HG03139 (cell line): Measurements from ENCODE around the gene TMEM178B.

Experiments
- ATAC-seq: cut with Tn5 transposase; IDR thresholded peaks from one replicate; pipeline ENCODE4 v1.9.1; 2021; ENCODE audit not compliant: unreplicated experiment

The TMEM178B gene

DNA sequence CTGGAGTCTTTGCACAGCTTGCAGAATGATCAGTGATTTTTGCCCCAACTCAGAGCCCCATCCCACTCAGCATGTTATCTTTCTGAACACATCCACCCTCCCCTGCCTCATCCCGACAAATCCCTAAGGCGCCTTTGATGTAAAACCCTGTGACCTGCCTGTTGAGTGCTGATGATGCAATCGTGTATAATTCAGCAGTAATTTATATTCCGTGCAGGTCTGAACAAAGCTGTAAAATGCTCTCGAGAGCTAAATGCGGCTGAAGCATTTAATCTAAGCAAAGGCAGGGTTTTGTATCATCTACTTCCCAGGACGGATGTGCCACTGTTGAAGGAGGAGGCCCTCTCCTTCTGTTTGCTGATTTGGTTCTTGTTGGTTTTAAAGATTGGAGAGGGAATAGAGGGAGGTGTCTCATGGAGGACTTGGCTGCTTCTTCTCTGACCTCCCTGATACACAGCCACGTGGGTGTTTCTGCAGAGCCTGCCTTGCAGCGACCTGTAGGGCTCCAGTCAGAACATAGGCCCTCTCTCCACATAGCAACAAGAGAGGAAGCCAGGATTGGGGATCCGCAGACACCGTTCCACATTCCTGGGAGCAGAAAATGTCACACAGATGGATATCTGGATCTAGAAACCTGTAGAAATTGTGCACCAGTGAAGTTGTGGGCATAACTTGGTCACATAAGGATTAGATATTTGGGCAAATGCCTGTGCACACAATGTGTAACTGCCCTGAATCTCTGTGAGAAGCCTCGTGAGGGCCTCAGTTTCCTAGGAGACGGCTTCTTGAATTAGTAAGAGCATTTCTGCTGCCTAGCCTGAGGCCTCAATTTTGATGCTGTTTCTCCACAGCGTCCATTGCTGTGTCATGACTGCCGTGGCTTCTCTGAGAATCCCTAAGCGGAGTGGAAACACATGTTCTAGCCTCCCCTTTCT lies 387.2 kb downstream of the TMEM178B start:
- no peak for ATAC-seq

DNA sequence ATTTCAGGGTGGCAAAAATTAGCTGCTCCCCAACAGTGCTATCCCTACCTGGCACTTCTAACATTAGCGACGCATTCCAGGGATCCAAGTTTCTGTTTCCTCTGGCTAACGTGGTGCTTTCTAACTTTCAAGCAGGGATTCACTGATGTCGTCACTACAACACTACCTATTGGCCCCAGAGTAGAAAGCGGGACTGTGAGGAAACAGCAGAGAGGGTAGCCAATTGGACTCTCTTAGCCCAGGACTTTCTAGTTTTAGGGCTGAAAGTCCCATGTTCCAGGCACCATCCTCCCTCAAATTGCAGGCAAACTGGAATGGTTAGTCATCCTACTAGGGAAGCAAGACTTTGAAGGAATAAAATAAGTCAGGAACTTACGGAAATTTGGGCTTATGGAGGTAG lies 388.1 kb downstream of the TMEM178B start:
- ATAC-seq = no peak

DNA sequence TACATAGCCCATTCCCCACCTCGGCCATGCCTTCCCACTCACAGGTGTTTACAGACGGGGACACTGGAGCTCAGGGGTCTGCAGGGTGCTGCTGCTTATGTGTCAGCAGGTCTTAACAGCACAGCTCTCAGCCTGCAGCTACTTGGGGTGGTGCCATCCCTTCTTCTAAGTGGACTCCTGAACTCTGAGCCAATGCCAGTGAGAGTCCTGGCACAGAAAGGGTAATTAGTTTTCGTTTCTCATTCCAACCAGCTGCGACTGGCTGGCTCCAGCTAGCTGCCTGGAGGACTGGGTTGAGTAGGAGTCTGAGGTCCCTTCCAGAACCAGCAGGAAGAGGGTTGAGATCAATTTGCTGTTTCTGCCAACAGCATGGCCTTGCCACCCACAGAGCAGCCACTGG lies 389.1 kb downstream of the TMEM178B start:
- no peak for ATAC-seq

DNA sequence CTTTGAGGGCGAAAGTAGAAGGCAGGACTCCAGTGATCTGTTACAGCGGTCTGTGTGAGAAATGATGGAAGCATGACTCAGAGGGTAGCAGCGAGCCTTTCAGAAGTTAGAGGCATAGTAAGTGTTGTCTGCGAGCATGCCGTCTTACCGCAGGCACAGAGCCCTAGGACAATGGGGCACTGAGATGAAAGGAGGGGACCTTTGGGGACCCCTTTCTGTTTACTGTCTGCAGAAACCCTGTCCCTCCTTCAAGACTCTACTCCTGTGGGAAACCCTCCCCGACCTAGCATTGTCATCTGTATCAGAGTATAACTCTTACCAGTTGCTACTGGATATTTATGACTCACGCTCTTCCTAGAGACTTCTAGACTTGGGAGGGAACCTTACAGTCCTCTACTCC lies 390.1 kb downstream of the TMEM178B start:
- no peak for ATAC-seq

DNA sequence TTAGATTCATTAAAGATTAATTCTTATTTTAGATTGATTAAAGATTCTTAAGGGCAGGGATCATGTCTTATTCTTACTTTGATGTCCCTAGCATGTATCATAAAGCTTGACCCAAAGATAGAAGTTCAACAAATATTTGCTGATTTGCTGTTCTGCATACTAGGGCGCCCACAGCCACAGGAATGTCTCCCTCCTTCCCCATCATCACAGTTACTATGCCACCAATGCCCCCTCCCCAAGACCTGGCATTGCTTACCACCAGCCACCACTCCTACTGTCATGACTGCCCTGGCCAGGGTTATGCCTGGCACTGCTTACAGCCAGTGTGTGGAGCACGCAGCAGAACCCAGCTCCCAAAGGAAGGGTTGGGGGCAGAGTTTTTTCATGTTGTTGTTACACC lies 390.7 kb downstream of the TMEM178B start:
- no peak for ATAC-seq

DNA sequence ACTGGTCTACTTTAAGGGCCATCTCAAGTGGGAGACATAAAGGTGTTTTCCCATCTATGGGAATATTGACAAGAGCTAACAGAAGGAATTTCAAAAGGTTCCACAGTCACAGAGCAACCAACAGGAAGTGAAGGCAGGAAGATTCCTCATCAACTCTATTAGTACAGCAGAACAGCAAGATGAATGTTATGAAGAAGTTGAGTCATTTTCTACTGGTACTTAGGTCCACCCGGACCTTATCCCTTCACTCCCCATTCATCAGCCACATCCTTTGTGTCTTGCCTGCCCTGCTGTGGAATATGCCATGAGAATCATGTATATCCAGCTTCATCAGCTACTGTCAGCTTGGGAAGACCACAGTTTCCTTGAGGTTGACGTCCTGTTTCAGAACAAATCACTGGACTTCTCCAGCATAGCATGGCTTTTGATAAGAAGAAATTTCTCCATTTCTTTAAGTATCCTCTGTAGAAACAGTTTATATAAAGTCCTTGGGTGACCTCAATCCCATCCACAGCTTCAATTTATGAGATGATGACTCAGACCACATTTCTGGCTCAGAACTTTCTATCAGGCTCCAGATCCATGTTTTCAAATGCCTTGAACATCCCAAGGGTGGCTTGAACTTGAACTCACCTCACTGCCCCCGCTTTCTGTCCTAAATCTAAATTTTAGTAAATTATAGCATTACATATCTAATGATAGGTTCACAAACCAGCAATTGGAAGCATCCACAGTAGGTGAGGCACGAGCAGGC lies 392.5 kb downstream of the TMEM178B start:
- no peak for ATAC-seq

DNA sequence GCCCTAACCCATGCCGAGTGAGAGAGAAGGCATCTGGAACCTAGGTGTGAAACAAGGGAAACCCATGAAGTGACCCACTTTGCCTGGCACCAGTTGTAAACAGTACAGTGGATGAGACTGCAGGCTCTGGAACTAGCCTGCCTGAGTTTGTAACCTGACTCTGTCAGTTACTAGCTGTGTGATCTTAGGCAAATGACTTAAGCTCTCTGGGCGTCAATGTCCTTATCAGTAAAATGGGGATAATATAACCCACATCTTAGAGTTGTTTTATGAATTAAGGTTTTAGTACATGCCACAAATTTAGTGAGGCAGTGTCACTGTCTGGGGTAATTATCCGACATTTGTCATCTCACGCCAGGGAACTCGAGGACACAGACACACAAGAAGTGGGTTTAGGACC lies 394.5 kb downstream of the TMEM178B start:
- ATAC-seq = no peak

DNA sequence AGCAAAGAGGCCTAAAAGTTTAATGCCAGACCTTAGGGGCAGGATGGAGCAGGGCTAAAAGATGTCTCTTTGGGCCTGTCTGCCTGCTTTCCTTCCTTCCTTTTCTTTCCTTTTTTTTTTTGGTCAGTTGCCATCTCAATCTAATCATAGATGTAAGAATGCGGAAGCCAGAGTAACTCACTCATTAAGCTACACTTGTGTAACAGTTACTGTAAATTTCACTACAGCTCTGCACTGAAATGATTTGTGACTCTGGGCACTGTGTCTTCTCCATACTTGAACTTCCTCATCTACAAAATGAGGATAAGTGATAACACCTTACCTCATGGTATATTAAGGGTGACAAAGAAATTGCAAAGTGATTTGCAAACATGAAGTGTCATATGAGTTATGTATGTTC lies 401.8 kb downstream of the TMEM178B start:
- no peak for ATAC-seq

DNA sequence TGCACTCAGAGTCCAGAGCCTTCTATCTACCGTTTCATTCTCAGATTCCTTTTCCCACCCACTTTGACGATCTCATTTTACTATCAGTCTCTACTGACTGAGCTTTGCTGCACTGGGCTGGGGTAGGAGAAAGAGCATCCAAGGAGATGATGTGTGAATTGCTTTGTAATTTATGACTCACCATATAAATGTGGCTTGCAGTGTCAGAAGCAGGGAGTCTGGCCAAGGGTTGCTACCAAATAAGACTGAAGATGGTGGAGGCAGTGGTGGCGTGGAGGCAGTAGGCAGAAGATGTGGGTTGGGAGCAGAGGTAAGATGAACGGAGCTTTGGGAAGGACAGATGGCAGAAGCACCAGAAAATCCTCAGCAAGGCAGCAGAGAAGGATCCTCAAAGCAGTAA lies 404.0 kb downstream of the TMEM178B start:
- no peak for ATAC-seq

DNA sequence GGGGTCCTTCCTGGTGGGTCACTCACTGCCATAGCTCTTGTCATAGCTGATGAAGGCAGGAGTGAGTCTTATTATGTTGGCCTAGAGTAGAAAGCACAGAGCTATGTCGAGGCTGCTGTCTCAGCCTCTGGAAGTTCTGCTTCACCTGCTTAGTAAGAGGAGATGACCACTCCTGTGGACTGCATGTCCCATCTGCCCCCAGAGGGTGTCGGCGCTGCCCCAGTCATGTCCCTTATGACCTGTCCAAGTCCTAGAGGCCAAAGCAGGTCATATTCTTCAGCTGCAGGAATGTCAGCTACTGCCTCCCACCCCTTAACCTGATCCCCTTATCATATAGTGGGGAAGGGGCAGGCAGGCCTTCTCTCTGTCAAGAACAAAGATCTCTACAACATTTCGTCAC lies 405.0 kb downstream of the TMEM178B start:
- no peak for ATAC-seq

DNA sequence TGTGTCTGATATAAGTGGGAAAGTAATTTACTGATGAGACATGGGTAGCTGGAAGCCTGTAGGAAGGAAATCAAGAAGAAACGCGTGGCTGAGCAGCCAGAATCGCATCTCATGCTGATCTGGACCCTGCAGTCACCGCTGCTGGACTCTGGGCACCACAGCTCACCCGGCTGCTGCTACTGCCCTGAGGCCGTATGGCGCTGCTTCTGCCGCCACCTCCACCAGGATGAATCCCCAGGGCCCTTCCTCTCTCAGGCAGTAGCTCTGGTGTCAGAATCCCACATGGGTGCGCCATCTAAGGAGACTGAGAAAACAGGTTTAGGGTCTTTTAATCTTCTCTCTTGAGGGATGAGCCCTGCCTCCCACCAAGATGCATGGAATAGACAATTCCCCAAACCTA lies 407.1 kb downstream of the TMEM178B start:
- no peak for ATAC-seq

DNA sequence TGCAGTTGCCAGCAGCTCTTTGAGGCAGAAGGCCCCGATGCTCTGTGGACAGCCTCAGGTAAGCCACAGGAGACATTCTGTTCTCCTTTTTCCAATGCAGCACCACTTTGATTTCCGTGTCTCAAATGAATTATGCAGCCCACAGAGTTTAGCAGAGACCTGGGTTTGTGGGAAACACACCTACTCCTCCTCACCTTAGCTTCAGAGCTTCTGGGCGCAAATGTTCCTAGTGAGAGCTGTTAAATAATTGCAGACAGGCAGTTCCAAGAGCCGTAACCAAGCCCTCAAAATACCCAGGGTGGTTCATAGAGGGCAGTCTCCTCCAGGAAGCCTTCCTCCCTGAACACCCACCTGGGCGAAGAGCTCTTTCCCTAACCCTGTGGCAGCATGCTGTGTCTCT lies 408.1 kb downstream of the TMEM178B start:
- no peak for ATAC-seq

DNA sequence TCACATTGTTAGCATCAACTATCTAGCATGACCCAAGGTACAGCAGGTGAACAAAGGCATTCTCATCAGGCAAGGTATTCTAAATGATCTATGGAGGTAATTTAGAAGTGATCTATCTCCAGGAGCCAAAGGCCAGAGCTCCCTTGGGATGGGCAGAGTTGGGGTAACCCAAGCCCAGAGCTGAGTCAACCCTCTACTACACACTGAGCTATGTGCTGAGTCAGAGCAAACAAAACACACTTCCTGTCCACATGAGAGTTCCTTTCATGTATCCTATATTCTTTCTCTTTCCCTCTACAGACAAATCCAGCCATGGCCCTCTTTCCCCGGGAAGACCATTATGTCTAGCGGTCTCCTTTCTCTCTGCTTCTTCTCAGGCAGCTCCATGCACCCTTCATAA lies 409.2 kb downstream of the TMEM178B start:
- no peak for ATAC-seq

DNA sequence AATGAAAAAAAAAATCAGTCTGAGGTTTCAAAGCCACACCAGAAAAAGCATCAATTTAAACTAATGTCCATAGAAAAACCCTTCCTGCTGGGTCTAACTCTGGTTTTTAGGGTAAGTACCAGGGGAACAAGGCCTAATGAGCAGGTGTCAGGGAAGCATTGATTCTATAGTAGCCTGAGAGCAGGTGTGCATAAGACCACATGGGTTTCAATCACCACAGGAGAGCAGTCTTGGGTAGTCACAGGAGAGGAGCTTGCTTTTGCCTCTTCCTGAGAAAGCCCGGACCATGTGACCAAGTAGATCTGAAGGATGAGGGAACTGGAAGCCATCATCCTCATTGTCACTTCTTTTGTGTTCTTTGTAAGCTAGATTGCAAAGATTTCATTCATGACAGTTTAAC lies 411.0 kb downstream of the TMEM178B start:
- no peak for ATAC-seq

DNA sequence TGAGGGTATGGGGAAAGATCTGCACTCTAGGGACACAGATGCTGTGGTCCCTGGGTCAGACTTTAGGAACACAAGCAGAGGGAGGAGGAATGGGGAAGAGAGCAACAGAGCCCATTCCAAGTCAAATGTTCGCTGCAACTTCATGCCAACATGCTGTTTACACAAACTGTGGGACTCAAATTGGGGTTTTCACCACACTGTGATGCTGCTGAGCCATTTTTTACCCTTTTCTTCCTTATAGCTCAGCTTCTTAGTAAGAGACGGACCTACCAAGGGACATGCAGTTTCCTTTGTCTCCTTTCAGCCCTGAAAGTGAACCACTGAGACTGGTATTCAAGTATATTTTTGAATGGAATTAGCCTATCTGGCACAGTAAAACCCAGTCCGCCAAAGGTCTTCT lies 413.1 kb downstream of the TMEM178B start:
- no peak for ATAC-seq

DNA sequence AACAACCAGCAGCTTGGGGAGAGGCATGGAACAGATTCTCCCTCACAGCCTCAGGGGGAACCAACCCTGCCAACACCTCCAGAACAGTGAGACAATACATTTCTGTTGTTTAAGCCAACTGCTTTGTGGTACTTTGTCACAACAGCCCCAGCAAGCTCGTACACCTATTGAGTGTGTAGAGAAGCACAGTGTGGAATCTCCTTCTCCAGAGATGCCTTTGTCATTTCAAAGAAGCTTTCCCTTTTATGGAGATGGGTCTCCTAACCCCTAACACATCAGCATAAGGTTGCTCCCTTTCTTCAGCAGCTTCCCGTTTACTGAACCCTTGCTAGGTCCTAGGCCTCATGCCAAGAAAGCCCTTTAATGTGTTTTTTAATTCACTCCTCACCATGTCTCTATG lies 416.6 kb downstream of the TMEM178B start:
- ATAC-seq = no peak

DNA sequence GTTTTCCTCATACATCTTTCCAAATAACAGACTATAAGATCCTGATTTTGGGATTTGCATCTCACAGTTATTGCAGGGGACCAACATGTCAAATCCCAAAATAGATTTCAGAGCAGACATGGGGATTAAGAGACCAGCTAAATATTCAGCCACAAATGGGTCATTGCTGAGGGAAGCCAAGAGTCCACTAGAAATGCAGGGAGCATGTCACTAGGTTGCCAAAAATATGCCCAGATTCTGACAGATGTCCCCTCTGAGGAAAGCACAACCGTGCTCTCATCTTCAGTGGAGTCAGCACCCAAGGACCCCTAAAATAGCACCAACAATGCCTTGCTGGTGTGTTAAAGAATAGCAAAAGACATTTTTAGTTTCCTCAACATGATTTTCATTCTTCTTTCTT lies 421.2 kb downstream of the TMEM178B start:
- no peak for ATAC-seq

DNA sequence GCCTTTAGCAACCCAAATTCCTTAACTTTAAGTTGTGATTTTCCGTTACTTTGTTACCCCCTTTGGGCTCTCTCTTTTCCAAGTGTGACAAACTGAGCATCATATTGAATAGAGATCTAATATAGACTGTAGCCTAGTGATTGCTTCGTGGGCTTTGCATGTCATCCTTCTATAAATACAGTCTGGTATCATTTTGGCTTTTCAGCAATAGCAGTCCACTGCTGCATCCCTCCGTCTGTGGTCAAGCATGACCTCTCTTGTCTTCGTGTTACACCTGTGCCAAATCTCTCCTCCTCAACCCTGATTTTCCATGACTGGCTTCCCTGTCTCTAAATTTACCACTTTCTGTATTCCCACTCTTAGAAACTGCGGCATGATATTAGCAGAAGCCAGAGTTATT lies 423.5 kb downstream of the TMEM178B start:
- no peak for ATAC-seq

DNA sequence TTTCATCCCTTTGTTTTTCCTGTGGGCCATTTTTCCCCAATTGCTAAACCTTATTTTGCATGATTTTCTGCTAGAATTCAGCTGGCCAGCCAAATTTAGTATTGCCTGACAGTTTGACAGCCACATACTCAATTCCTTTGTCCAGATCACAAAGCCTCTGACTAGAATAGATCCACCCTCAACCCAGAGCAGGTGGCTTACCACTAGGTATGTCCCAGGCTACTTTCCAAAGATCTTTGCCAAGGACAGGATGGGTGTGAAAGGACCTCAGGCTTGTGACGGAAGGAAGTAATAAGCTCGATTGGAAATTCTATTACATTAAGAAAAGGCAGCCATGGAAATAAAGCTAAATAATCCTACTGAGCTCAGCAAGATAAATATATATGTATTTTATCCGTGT lies 426.7 kb downstream of the TMEM178B start:
- ATAC-seq = no peak

DNA sequence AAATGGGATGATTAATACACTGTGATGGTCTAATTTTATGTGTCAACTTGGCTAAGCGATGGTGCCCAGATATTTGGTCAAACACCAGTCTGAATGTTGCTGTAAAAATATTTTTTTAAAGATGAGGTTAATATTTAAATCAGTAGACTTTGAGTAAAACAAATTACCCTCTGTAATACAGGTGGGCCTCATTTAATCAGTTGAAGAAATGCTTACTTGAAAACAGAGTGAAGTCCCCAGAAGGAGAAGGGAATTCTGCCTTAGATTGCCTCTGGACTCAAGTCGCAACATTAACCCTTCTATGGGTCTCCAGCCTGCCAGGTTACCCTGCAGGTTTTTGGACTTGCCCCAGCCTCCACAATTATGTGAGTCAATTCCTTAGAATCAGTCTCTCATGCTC lies 427.6 kb downstream of the TMEM178B start:
- ATAC-seq = no peak

DNA sequence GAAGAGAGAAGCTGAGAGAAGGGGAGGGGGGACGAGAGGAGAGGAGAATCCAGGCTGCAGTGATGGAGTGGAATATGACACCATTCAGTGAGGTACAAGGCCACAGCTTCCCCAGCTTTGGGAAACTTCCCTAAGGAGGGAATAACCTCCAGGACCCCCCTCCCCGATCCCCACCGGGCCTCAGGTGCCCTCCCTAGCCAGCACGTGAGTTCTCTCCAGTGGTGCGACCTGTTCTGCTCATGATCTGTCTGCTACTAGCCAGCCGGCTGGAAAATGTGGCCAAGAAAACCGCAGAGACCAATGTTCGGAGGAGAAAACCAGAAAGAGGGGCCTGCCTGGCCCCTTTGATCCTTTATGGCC lies 437.4 kb downstream of the TMEM178B start:
- ATAC-seq = no peak

DNA sequence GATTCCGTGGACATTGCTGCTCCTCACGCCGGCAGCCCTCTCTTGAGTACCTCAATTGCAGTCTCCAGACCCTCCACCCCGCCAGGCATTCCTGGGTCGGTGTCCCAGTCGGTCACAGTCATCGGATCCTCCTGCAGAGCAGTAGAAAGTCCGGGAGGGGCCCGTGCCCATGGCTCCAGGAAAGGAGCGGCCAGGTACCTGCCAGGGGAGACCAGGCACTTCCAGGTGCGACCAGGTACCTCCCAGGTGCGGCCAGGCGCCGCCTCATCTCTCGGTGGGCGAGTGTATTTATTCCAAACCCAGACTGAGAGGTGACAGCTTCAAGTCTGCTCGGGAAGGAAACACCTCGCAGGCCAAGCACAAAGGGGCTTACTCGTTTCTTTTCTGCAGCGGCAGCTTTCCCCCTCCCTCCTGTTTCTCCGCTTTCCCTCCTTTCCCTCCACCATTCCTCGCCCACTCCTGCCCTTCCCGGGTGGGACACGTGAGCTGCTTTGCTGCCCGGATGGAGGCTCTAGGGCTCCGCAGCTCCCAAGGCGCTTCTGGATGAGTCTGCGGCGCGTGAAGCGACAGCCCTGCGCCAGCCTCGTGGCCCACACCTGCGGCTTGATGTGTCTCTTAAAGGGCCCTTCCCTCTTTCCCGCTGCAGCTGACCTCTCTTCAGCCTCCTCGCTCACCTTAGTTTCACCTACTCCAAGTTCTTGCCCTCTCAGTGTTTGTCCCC lies 438.0 kb downstream of the TMEM178B start:
- no peak for ATAC-seq
